Tongue (tissue), 2 donors: ENCODE results near the gene HDAC4. TPM values are rescaled to one million over a fixed set of nuclear protein-coding genes. Genes with fewer than 3 reads are reported as not detected.

ENCODE experiments used
- DNase-seq: peaks from one replicate; pipeline ENCODE4 v3.0.0-alpha.2; 2015
- total RNA-seq: library from RNA; depleted of rRNA; stranded (reverse); fragments of >200 nt; gene quantifications from one replicate; pipeline ENCODE4 v1.2.3, GENCODE V29; 2014

HDAC4 gene
- total RNA-seq, 1 donor from 2014 or later, result 34.2 TPM

DNA sequence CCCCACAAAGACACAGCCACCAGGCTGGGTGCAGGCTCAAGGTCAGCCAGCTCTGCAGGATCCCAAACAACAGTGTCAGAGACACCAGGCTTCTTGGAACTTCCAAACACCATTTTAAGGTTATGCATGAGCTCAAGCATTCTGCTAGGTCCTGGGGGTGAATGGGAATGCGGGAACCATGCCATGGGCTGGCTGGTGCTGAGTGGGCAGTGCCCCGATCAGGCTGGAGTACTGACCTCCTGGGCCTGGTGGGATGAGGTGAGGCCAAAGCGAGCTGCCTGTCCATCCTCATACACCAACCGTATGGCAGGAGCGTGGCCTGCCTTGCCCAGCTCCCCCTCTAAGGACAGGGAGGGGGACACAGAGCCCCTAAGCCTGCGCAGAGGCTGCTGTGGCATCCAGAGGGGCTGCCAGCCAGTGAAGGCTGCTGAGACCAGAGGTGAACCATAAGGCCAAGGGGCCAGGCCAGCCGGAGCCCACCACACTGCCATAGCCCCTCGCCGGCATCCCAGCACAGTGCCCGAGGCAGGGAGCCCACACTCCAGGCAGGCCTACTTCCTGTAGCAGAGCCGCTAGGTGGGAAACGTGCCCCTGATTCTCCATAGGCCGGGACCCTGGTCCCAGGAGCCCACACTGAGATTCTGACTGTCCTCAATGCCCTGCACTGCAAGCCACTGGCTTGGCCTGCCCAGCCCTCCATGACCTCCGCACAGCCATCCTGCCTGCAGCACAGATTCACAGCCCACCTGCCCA, 135.0 kb downstream of the HDAC4 start:
- DNase-seq, result no peak

DNA sequence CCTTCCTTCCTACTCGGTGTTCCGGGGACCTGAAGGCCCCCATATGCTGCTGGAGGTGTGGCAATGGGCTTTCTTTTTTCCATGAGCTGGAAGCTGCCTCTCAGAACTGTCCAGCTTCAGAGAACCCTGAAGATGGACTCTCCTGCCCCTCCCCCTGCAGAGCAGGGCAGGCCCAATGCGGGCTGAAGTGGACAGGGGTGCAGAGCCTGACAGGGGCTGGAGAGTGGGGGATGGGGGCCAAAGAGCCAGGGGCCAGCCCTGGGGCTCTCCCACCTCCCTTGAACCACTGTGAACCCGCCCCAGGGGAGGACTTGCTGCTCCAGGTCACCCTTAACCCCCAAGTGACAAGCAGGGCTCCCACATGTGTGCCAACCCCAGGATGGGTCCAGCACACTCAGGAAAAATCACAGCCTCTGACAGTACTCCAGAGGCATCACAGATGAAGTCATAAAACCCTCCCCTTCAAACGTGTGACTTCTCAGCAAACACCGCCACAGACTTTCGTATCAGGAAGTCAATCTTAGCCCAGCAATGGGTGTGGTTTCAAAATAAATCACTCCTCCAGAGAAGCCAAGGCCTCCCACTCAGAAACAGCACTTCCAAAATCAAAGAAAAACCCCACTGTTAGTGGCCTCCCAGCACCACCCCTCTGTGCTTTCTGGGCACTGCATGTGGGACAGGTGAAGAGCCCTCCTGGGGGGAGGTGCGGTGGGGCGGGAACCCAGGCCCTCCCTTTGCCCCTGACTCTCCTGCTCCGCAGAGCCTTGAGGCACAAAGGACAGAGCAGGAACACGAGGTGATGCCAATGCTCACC, 135.8 kb downstream of the HDAC4 start:
- DNase-seq, result peak; percentile 53

DNA sequence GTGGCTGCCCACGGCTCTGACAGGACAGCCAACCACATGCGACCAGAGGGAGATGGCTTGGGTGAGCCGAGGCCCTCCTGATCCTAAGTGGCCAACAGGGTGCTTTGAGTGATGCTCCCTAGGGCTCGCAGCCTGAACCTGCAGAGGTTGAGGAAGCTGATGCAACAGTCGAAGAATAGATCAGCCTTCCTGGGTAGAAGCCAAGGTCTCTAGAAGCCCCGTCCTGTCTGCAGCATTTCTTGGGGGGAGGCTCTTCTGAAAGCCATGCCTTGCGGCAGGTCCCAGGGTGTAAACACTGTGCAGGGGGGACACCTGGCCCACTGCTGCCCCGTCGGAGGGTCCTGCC, 136.4 kb downstream of the HDAC4 start:
- DNase-seq, result no peak

DNA sequence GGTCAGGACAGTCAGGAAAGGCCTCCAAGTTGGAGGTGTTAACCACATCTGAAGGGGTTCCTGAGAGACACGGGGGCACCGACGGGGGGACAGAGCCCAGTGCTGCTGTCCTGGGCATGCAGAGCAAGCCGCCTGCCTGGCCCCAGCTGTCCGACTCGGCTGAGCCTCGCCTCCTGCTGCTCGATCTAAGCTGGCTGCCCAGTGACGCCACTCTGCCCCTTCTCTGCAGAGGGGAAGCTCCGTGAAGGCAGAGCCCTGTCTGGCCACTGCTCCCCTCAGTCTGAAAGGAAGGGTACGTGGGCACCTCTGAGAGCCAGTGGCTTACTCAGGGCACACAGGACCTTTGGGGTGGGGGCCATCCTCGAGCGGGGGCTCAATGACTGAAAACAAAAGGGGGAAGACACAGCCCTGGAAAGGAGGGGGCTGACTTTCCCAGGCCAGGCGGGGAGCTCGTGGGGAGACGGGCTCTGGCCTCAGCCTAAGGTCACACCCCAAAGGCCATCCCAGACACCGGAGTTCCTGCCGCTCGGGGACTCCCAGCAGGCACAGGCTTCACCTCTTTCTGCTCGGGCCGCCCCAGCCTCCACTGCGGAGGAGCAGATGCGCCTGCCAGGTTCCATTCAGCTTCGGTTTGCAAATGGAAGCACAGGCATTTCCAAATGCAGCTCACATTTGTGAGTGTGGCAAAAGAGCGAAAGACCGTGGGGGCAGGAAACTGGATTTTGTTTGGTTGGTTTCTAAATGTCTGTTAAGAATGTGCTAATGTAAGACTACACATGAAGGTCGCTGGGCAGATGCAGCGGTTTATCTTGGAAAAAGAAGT, 136.9 kb downstream of the HDAC4 start:
- peak; percentile 74 for DNase-seq

DNA sequence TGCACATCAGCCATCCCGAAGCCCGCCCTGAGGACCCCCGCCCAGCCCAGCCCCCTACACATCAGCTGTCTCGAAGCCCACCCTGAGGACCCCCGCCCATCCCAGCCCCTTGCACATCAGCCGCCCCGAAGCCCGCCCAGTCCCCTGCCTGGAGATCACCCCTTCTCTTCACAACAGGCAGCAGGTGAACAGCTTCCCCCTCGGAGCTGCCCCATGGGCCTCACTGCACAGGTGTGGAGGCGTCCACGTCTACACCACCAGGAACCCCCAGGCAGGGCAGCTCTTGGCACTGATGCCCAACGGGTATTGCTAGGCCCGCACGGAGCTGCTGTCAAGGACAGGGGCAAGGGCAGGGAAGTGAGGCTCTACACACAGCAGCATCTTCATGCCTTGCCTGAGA, 137.6 kb downstream of the HDAC4 start:
- no peak for DNase-seq

DNA sequence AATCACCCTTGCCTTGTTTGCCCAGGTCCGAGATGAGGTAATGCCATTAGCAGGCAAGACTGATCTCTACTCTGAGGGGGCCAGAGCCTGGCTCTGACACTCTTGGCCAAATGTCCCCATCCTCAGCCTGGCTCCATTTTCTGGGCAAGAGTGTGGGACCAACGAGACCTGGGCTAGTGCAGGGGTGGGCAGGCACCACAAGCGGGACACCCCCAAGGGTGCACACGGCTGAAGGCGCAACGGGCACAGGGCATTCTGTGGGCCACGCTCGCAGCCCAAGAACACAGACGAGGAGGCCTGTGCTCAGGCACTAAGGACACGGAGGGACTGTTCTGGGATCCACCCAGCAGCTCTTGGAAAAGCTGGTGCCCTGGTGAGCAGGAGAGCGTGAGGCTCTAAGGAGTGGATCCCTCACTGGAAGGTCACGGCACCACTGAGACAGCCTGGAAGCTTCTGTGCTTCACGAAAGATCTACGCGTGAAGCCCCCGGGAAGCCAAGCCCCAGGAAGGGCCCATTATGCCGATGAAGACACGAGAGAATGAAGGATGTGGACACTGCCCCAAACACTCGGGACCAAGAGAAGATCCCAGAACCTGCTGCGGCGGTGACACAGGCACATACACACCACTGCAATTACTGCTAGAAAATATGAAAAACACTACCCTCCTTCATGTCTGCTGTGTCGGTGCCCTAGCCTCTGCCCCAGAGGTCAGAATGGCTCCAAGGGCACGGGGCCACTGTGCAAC, 138.2 kb downstream of the HDAC4 start:
- DNase-seq, result no peak

DNA sequence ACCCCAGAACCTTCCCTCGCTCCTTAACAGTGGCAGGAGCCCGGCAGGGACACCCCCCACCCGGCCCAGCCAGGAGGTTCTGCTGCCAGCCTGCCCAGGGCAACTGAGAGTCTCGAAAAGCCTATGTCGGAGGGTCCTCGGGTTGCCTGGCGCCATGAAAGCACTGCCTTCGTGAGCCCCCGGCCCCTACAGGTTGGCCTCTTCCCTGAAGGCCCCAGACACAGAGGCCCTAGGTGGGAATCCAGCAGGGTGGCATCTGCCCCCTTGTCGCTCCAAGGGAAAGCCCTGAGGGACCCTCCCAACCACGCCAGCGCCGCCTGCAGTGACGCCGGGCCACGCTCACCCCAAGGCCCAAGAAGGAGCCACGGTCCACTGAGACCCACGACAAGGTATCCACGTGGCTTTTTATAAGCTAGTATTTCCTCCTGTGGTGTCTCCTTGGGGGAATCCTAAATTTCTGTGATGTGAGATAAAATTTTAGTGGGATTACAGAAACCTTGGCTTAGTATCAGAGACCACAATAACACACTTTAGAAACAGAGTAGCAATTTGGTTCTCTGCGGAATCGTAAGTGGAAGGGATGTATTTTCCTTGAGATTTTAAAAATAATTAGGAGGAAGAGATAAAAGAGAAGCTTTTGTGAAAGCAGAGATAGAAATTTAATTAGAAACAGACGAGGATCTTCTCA, 138.9 kb downstream of the HDAC4 start:
- no peak for DNase-seq

DNA sequence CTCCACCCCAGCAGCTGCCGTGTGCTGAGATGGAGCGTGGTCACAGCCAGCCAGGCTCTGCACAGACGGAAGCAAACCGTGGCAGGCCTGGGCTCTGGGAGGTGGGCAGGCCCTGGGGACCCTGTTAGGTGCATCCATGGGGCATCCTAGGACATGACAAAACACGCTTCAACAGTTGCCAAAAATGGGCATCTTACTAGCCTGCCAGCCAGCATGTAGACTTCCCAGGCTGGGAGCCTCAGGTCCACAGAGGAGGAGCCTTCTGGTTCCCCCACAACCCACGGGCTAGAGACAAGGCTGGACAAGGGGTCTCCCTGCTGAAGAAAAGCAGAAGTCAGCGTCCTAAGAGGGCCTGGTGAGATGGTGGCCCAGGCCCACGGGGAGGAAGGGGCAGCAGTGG, 139.5 kb downstream of the HDAC4 start:
- DNase-seq, result no peak

DNA sequence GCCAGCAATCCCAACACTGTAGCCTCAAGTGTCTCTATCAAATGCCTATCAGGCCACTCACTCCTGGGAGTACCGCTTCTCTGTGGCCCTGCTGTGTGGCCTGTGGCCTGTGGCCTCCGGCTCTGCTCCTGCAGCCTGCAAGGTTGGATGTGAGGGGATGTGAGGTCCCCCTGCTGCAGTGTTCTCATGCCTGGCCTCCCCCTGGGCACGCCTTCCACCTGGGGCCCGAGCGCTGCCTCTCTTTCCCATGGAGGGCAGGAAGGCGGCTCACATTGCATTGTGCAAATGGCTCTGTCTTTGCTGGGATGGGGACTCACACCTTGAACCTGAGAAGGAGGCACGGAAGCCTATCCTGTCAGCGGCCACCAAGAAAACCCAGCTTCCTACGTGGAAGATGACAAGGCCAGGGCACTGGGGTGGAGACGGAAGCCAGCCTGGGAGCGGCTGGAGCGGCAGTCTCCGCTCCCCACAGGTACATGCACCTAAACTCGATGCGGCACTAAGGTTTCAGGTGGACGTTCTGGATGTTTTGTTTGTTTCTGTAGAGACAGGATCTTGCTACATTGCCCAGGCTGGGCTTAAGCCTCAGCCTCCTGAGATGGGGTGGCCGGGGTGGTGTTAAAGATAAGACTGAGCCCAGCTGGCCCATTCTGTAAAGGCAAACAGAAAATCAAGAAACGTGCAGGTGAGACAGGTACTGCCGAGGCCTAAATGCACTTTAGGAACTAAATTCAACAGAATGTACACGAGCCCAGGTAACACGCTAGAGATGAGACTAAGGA, 140.1 kb downstream of the HDAC4 start:
- no peak for DNase-seq

DNA sequence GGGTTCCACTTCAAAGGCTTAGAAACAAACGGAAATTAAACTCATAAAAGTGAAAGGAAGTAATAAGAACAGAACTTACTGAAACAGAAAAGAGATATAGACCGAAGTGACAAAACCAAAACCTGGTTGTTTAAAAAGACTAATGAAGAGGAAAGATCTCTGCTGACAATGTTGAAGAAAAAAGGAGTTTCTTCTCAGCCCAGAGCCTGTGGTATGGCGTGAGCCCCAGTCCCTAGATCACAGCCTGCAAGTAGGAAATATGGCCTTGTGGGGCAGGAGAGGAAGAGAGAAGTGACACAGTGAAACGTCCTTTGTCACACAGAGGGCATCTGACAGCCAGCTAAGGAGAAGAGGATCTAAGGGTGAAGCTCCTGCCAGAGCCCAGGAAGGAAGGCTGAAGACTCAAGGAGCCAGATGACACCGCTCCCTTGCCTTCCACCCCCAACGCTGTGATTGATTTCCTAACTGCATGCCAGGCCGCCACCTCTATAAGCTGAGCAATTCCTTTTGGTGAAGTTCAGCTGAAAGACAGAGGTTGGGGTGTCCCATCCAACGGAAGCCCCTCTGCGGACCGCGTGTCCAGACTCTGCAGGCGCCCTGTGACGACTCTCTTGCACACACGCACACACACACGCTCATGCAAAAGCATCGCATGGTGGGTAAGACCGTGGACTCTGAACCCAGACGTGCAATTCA, 141.1 kb downstream of the HDAC4 start:
- DNase-seq, result no peak

DNA sequence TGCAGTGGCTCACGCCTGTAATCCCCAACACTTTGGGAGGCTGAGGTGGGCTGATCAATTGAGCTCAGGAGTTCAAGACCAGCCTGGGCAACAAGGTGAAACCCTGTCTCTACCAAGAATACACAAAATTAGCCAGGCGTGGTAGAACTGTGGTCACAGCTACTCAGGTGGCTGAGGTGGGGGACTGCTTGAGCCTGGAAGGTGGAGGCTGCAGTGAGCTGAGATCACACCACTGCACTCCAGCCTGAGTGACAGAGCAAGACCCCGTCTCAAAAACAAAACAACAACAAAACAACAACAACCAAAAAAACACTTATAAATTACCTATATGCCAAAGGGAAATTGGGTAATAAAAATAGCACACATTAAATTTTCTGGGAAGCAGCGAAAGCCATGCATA, 141.6 kb downstream of the HDAC4 start:
- DNase-seq, result no peak

DNA sequence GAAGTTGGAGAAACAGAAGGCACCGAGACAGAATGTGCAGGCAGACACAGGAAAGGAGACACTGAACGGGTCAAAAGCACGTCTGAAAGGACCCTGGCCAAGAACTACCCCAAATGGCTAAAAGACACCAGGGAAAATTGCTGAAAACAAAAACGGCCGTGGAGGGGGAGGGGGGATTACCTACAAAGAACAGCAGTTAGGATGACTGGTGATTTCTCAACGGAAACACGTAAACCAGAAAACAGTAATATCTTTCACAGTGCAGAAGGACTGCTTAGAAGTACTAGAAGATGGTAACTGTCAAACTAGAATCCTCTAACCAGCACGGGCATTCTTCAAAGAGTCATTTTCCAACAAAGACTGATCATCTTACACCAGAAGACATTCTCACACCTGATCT, 142.6 kb downstream of the HDAC4 start:
- no peak for DNase-seq

DNA sequence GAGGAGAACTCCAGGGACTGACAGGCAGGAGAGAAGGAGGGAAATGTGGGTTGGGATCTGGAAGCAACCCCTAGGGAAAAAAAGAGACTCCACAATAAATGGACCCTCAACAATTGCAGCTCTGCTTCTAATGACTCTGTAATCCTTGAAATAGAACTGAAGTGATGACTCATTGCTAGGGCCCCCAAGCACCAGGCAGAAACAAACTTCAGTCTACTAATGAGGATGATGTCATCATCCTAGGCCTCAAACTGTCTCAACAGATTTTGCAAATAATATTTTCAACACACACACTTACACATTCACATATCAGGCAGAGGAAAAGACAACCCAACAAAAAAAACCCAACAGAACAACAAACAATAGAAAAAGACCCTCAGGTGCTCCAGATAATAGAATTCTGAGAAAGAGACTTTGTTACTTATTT, 143.3 kb downstream of the HDAC4 start:
- DNase-seq, result no peak

DNA sequence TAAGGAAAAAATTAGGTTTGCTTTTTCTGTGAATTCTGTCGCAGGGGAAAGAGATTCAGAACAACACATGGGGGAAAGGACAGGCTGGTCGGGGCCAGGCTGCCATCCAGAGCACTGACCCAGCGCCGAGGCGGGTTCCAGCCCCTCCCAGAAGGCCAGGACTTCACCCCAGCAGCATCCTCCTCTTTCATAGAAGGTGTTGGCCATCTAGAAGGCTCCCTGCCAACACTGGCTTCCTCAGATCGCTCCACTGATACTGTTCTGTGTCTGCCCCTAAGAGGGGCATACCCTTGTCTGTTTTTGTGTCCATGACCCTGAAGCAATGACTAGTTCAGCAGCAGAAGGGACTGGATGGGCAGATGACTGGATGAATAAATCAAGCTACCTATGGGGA, 144.5 kb downstream of the HDAC4 start:
- DNase-seq, result no peak

DNA sequence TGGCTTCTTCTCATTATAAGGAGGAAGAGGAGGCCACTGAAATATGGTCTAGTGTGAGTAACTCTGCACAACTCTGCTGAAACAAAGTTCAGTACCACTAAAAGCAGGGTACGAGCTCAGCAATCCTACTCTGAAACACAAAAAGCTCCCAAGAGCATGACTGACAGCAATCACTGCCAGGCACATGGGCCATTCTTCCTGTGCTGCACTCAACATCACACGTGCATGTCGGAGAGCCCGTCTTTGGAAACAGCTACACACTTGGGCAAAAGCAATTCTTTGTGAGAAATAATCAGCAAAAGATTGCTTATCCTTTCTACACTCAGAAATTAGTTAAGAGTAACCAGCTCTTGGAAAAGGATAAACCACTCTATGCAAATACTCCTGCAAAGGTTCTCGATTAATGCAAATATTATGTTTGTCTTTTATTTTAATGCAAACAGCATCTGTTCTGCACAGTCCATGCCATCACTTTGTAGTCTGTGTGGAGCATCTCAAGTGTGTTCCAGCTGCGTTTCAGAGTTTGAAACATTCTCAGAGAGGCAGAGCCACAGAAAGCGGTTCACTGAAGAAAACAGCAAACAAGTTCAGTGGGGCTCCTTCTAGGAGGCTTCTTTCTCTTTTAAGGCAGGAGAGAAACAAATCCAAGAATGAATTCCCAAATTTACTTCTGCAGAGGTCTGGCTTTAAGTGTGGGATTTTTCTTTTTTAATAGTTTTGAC, 145.0 kb downstream of the HDAC4 start:
- DNase-seq, result peak; percentile 41

DNA sequence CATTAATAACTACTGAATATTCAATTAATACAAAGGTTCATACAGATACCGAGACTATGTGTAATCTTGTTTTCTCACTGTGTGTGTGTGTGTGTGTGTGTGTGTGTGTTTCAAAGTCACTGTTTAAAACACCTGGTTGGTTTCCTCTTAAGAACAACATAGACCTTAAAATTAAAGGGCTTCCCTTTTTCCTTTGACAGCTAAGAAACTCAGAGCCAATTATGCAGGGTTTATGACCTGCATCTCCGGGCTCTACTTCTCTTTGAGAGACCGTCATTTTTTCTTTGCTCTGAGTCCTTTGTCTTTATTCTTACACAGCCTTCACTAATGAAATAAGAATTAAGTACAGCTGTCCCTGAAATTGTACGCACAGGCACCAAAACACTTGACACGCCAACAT, 145.6 kb downstream of the HDAC4 start:
- DNase-seq, result no peak

DNA sequence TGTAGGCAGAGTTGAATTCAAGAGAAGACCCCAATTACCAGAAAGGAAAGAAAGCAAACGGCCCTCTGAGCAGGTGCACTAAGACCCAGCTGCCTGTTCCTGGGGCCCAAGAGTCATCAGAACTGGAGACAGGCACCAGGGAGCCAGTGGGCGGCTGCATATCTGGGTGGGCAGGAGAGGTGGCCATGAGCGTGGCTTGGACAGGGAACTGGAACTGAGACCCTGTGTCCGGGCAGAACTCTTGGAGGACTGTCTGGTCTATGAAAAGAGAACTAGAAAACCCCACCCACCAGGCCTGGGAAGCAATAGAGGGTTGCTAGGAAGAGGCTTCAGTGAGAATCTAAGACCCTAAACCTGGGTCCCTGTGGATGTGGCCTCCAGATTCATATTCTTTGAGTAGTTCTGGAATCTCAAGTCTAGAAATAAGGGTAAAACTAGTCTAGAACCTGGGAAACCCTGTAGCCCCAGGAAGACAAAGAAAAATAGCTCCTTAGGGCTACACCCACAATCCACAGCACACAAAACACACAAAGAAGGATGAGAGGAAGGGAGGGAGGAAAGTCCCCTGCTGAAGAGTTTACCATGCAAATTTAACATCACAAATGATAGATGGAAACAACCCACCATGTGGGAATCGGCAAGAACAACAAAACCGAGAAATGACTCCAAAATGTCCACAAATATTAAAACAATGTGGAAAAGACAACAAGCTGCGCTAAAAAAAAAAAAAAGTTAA, 147.0 kb downstream of the HDAC4 start:
- DNase-seq, result no peak

DNA sequence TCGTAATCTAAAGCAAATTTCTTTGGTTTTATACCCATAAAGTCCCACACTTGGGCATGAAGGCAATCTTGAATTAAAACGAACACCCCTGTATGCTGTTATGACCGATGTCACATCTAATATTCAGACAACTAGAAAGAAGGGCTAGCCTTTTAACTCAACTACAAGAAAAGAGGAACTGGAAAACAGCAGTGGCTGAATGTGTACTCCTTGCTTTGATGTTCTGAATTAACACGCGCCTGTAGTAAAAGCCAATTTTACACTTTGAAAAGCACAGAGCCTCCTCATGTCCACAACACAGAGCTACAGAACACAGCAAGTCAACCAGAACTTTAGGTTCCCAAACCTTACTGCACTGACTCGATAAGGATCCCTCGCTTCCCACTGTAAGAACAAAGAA, 147.6 kb downstream of the HDAC4 start:
- DNase-seq, result no peak

DNA sequence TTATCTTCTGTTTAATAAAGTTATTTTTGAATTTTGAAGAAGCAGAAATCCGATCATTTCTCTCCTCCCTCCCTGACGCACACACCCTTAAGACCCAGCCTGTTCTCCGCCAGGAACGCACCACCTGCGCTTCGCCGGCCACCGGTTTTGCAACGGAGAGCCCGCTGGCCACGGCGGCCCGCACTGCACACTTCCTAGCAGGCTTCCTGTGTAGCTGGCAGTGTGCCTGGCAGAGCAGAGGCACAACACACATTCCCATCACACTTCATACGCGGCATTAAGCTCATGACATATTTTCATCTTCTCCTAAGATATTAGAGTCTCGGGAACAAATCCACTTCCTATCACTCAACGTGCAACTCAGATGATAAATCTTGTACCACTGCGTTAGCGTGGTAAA, 148.0 kb downstream of the HDAC4 start:
- peak; percentile 66 for DNase-seq
